HG02981 (cell line): ENCODE data around the gene SDK1.

ENCODE experiments used
- ATAC-seq: cut with Tn5 transposase; IDR thresholded peaks from one replicate; pipeline ENCODE4 v1.9.1; 2021; ENCODE audit warnings: mild to moderate bottlenecking, moderate library complexity; ENCODE audit not compliant: unreplicated experiment

Gene SDK1

GRCh38 chr7:3859431-3859830, 558.4 kb downstream of the SDK1 start:
- no peak for ATAC-seq

- ATAC-seq = no peak
Observed at GRCh38 chr7:3860932-3861331, 559.9 kb downstream of the SDK1 start.

GRCh38 chr7:3861386-3861785, 560.3 kb downstream of the SDK1 start:
- no peak for ATAC-seq

GRCh38 chr7:3861941-3862340, 560.9 kb downstream of the SDK1 start:
- ATAC-seq = no peak

- ATAC-seq = no peak
Observed at GRCh38 chr7:3862774-3863173, 561.7 kb downstream of the SDK1 start.

GRCh38 chr7:3866277-3866676, 565.2 kb downstream of the SDK1 start:
- no peak for ATAC-seq

- no peak for ATAC-seq
Observed at GRCh38 chr7:3867863-3868262, 566.8 kb downstream of the SDK1 start.

GRCh38 chr7:3879355-3880075, 578.5 kb downstream of the SDK1 start:
- no peak for ATAC-seq

- no peak for ATAC-seq
Observed at GRCh38 chr7:3880228-3880987, 579.4 kb downstream of the SDK1 start.

GRCh38 chr7:3882782-3883181, 581.7 kb downstream of the SDK1 start:
- ATAC-seq = no peak

GRCh38 chr7:3884543-3884942, 583.5 kb downstream of the SDK1 start:
- no peak for ATAC-seq

GRCh38 chr7:3887096-3887690, 586.1 kb downstream of the SDK1 start:
- ATAC-seq = no peak

GRCh38 chr7:3888096-3888495, 587.0 kb downstream of the SDK1 start:
- no peak for ATAC-seq

GRCh38 chr7:3892157-3892556, 591.1 kb downstream of the SDK1 start:
- ATAC-seq = no peak

GRCh38 chr7:3892686-3893085, 591.6 kb downstream of the SDK1 start:
- no peak for ATAC-seq

GRCh38 chr7:3893151-3893788, 592.2 kb downstream of the SDK1 start:
- ATAC-seq = no peak

GRCh38 chr7:3893789-3894153, 592.7 kb downstream of the SDK1 start:
- no peak for ATAC-seq

- ATAC-seq = no peak
Observed at GRCh38 chr7:3895341-3896116, 594.5 kb downstream of the SDK1 start.

- ATAC-seq = no peak
Observed at GRCh38 chr7:3896169-3896765, 595.2 kb downstream of the SDK1 start.
